Coronary artery (tissue), 2 donors: ENCODE results near the gene PPP1R14C.

Experiments
- DNase-seq: peaks from one replicate; pipeline ENCODE4 v3.0.0-alpha.2; 2017; ENCODE audit warnings: low spot score
- H3K27ac ChIP-seq, 2 donors: fragments of 200-600 bp; sonication (generic); one replicate each; pipeline ENCODE4 v1.5.1; 2016 to 2019
- H3K4me3 ChIP-seq: fragments of 200-600 bp; sonication (generic); 2 replicates; pipeline ENCODE4 v1.5.1; 2016; ENCODE audit warnings: mild to moderate bottlenecking, moderate library complexity
- TF ChIP-seq, protein P1 (sequence below): fragments of 200-600 bp; sonication (generic); IDR thresholded peaks from one replicate; pipeline ENCODE4 v1.5.1; 2019; ENCODE audit warnings: antibody characterized with exemption

PPP1R14C gene

GRCh38 chr6:150297327-150298029, 154.6 kb downstream of the PPP1R14C start:
- Histone ChIP-seq H3K4me3 (no peak overlapping the region), H3K27ac (peak overlapping the region in 1 of 2 donors; percentile 22)
- no peak for DNase-seq
- TF ChIP-seq, protein P1, sequence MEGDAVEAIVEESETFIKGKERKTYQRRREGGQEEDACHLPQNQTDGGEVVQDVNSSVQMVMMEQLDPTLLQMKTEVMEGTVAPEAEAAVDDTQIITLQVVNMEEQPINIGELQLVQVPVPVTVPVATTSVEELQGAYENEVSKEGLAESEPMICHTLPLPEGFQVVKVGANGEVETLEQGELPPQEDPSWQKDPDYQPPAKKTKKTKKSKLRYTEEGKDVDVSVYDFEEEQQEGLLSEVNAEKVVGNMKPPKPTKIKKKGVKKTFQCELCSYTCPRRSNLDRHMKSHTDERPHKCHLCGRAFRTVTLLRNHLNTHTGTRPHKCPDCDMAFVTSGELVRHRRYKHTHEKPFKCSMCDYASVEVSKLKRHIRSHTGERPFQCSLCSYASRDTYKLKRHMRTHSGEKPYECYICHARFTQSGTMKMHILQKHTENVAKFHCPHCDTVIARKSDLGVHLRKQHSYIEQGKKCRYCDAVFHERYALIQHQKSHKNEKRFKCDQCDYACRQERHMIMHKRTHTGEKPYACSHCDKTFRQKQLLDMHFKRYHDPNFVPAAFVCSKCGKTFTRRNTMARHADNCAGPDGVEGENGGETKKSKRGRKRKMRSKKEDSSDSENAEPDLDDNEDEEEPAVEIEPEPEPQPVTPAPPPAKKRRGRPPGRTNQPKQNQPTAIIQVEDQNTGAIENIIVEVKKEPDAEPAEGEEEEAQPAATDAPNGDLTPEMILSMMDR = no peak

DNA sequence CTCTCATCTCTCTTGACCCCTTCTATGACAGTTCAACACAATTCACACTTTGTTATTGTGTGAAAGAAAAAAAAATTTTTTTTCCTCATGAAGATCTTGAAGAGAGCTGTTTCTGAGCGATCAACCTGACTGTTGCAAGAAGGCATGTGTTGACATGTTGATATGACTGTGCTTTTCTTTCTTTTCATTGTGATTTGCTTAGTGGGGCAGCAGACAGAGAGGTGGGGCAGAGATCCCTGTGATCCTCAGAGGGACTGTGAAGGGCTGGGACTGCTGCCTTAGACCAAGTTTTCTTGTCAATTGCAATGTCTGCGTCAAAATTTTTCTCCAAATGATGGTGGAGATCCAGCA, 155.2 kb downstream of the PPP1R14C start:
- Histone ChIP-seq H3K4me3 (no peak overlapping the region), H3K27ac (no peak overlapping the region)
- TF ChIP-seq, protein P1 = no peak
- DNase-seq = no peak

DNA sequence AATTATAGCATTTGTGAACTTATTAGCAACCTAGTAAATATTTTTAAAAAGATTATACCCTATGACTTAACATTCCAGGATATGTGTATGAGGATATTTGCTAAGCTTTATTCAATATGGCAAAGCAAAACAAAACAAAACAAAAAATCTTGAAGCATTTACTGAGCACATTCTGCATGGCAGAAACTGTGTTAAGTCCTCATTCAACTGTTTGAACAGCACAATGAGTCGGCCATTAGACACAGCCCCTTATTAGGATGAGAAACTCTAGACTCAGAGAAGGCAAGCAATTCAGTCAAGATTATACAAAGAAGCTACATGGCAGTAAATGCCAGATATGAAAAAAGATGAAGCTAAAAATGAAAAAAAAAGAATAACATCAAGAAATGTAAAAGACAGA, 155.8 kb downstream of the PPP1R14C start:
- no peak for DNase-seq
- no peak overlapping the region for H3K4me3 ChIP-seq
- no peak overlapping the region for H3K27ac ChIP-seq
- TF ChIP-seq, protein P1 = no peak
